PC-3 (cell line): ENCODE results near the gene ALG5. TPM values are rescaled to one million over a fixed set of nuclear protein-coding genes. Genes with fewer than 3 reads are reported as not detected.

Source experiments
- ATAC-seq: fragments of 200-7000 bp; cut with Tn5 transposase; 2 replicates; pipeline ENCODE4 v1.9.1; 2020; ENCODE audit warnings: mild to moderate bottlenecking, moderate library complexity
- BruUV-seq: library from RNA; stranded (reverse); fragments of 400-500 nt; replicated peaks from 2 replicates; lab custom pipeline; 2021; lab: Mats Ljungman, UMichigan
- CTCF ChIA-PET: fragments of 300-600 bp; sonication (Branson Sonifier 250); formaldehyde crosslinking; loops from one replicate; lab custom pipeline; 2022; ENCODE audit warnings: antibody characterized with exemption; lab: Charles Lee
- POLR2A ChIA-PET: fragments of 300-600 bp; sonication (Branson Sonifier 250); formaldehyde crosslinking; loops from one replicate; lab custom pipeline; 2022; ENCODE audit warnings: antibody characterized with exemption; ENCODE audit not compliant: unreplicated experiment; lab: Charles Lee
- DNase-seq: peaks from one replicate; pipeline ENCODE4 v3.0.0-alpha.2; 2015
- H2AFZ ChIP-seq: fragments of 300-600 bp; sonication (generic); 2 replicates; pipeline ENCODE4 v1.6.0; 2016; ENCODE audit warnings: antibody characterized with exemption, low read length
- H3F3A ChIP-seq: fragments of 300-600 bp; sonication (generic); one replicate; pipeline ENCODE4 v1.6.0; 2017; ENCODE audit warnings: antibody characterized with exemption, low read length, control low read depth, mild to moderate bottlenecking; ENCODE audit not compliant: unreplicated experiment
- H3K27ac ChIP-seq: fragments of 300-600 bp; sonication (generic); 2 replicates; pipeline ENCODE4 v1.5.1; 2016; ENCODE audit warnings: mild to moderate bottlenecking, low read length
- H3K27me3 ChIP-seq: fragments of 300-600 bp; sonication (generic); 2 replicates; pipeline ENCODE4 v1.6.1; 2016; ENCODE audit warnings: low read length, mixed read lengths
- H3K36me3 ChIP-seq: fragments of 300-600 bp; sonication (generic); 2 replicates; pipeline ENCODE4 v1.6.1; 2016; ENCODE audit warnings: low read depth, mixed run types, low read length, mixed read lengths
- H3K4me1 ChIP-seq: fragments of 300-600 bp; sonication (generic); 2 replicates; pipeline ENCODE4 v1.5.1; 2016; ENCODE audit warnings: low read length; ENCODE audit not compliant: insufficient read depth
- H3K4me2 ChIP-seq: fragments of 300-600 bp; sonication (generic); 2 replicates; pipeline ENCODE4 v1.6.0; 2016; ENCODE audit warnings: low read length
- H3K4me3 ChIP-seq: fragments of 300-600 bp; sonication (generic); 2 replicates; pipeline ENCODE4 v1.5.1; 2016; ENCODE audit warnings: mild to moderate bottlenecking, low read length, mixed read lengths
- H3K79me2 ChIP-seq: fragments of 300-600 bp; sonication (generic); 2 replicates; pipeline ENCODE4 v1.6.1; 2017; ENCODE audit warnings: low read length, mixed read lengths
- H3K9ac ChIP-seq: fragments of 300-600 bp; sonication (generic); 2 replicates; pipeline ENCODE4 v1.6.0; 2016; ENCODE audit warnings: mild to moderate bottlenecking, low read length
- H3K9me2 ChIP-seq: fragments of 300-600 bp; sonication (generic); replicated peaks from 2 replicates; pipeline ENCODE4 v1.6.1; 2016; ENCODE audit warnings: mixed run types, low read length, mixed read lengths
- H3K9me3 ChIP-seq: fragments of 300-600 bp; sonication (generic); 2 replicates; pipeline ENCODE4 v1.6.1; 2016; ENCODE audit warnings: low read length, mixed read lengths
- H4K20me1 ChIP-seq: fragments of 300-600 bp; sonication (generic); 2 replicates; pipeline ENCODE4 v1.6.1; 2016; ENCODE audit warnings: low read length, mixed read lengths
- EZH2 ChIP-seq: fragments of 300-600 bp; sonication (generic); IDR thresholded peaks from one replicate; pipeline ENCODE4 v1.6.1; 2017; ENCODE audit warnings: antibody characterized with exemption, mild to moderate bottlenecking, low read length; ENCODE audit not compliant: unreplicated experiment
- EZH2phosphoT487 ChIP-seq: fragments of 300-600 bp; sonication (generic); IDR thresholded peaks from 2 replicates; pipeline ENCODE4 v1.6.1; 2018; ENCODE audit warnings: mild to moderate bottlenecking, antibody characterized with exemption, low read length, borderline replicate concordance
- intact Hi-C: fragments of 100-400 bp; cut with micrococcal nuclease; formaldehyde crosslinking; loops from 2 replicates; pipeline ENCODE4 v1.9.0; 2023
- total RNA-seq: library from RNA; depleted of rRNA; stranded (reverse); fragments of >200 nt; gene quantifications from 2 replicates; pipeline ENCODE4 v1.2.3, GENCODE V29; 2014
- TF ChIP-seq, protein P1 (sequence below): fragments of 300-600 bp; sonication (generic); conservative IDR thresholded peaks from 2 replicates; pipeline ENCODE4 v1.5.1; 2017; ENCODE audit warnings: antibody characterized with exemption, low read depth, mild to moderate bottlenecking, low read length

ALG5 gene
- total RNA-seq, 1 experiment from 2014 or later = 19.7 TPM

DNA sequence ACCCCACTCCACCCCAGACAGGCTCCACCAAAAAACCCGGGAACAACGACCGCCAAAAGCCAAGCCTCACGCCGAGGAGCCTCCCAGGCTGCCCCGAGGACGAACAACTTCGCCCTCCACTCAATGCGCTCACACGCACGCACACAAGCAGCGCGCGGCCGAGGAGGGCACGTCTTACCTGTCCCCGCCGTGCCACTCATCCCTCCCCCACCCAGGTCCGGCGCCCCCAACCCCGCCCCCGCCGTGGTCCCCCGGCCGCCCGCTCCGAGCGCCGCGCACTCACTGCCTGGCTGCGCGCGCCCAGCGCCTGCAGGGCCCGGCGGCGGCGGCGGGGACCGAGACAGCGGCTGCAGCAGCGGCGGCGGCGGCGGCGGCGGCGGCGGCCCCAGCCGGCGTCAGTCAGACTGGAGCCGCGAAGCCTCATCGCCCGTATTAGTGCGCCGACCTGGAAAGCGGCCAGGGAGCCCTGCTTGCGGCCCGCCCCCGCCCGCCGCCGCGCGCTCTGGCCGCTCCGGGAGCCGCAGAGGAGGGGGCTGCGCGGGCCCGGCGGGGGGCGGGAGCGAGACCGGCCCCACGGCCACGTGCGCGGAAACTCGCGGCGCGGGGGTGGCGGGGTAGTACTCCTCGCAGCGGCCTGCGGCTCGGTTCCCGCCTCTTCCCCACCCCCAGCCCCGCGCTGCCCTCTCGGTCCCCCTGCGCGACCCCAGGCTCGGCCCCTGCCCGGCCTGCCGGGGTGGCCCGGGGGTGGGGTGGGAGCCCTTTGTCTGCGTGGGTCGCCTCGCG, 79.1 kb downstream of the ALG5 start, which contains the start of gene SMAD9:
Gene SMAD9, minus strand, starts transcription at position 406 of the 783 bp plus-strand sequence. CDS start 40,549 bp downstream, outside the sequence.
- H4K20me1 ChIP-seq = no peaks in the 10 kb centered on the region
- 0 out of 2 replicates have a peak within 1 kb of the TSS, but pooled peaks have one; percentile 27 for H3K9ac ChIP-seq
- no peaks in the 10 kb centered on the region for H3K36me3 ChIP-seq
- no peaks in the 10 kb centered on the region for H3K79me2 ChIP-seq
- ChIA-PET CTCF (no interaction called here), POLR2A (no interaction called here)
- TF ChIP-seq, protein P1, sequence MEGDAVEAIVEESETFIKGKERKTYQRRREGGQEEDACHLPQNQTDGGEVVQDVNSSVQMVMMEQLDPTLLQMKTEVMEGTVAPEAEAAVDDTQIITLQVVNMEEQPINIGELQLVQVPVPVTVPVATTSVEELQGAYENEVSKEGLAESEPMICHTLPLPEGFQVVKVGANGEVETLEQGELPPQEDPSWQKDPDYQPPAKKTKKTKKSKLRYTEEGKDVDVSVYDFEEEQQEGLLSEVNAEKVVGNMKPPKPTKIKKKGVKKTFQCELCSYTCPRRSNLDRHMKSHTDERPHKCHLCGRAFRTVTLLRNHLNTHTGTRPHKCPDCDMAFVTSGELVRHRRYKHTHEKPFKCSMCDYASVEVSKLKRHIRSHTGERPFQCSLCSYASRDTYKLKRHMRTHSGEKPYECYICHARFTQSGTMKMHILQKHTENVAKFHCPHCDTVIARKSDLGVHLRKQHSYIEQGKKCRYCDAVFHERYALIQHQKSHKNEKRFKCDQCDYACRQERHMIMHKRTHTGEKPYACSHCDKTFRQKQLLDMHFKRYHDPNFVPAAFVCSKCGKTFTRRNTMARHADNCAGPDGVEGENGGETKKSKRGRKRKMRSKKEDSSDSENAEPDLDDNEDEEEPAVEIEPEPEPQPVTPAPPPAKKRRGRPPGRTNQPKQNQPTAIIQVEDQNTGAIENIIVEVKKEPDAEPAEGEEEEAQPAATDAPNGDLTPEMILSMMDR = no peak
- TF ChIP-seq EZH2phosphoT487 = no peak
- no peak for TF ChIP-seq EZH2
- intact Hi-C loops = no loop called here
- H3K4me2 ChIP-seq = peak within 1 kb of the TSS; percentile 98
- H3K4me1 ChIP-seq = peaks cover 4% of the 10 kb centered on the region; the same call in 1 of the 2 replicates
- ATAC-seq (peak; percentile 77), DNase-seq (peak; percentile 48)
- peak within 1 kb of the TSS; percentile 90 for H2AFZ ChIP-seq
- no peaks in the 10 kb centered on the region for H3F3A ChIP-seq
- no peaks in the 10 kb centered on the region for H3K9me3 ChIP-seq
- H3K27ac ChIP-seq = no peak within 1 kb of the TSS
- H3K9me2 ChIP-seq = no peaks in the 10 kb centered on the region
- no TSS peak for BruUV-seq
- H3K27me3 ChIP-seq = no peaks in the 10 kb centered on the region; the same call in 1 of the 2 replicates
- H3K4me3 ChIP-seq = peak within 1 kb of the TSS; percentile 78

DNA sequence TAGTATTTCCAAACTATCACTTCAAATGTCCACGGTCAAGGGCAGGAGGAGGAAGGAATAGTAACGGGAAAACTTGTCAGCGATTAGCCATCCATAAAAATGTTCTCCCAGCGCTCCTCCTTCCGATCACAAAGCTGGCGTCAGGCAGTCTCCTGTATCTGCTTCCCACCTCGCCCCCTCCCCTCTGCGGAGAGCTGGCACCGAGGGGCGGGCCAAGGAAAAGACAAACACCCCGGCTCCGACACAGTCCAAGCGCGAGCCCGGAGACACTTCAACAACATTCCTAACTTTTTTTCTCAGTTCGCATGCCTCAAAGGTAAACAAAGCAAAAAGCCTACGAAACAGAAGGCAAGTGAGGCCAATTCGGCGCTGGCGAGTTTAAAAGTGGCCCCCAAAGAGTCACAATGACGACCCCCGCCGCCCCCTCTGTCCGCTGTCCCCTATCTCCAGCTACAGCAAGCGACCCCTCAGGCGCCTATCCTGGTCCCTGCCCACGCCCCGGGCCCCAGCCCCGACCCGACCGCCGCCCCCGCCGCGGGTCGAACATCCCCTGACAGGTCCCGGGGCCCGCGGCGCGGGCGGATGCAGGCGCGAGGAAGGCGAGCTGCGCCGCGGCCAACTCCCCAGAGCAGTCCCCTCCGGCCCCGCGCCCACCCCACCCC, 79.8 kb downstream of the ALG5 start:
- TF ChIP-seq, protein P1 = no peak
- TF ChIP-seq EZH2phosphoT487 = no peak
- no peak for TF ChIP-seq EZH2
- Histone ChIP-seq H3K4me1 (peaks cover 4% of the 10 kb centered on the region; the same call in 1 of the 2 replicates), H3K9me3 (no peaks in the 10 kb centered on the region), H3F3A (no peaks in the 10 kb centered on the region), H3K36me3 (no peaks in the 10 kb centered on the region), H3K9ac (0 out of 2 replicates have a peak overlapping the region, but pooled peaks have one; percentile 27), H3K27me3 (no peaks in the 10 kb centered on the region; the same call in 1 of the 2 replicates), H3K9me2 (no peaks in the 10 kb centered on the region), H3K79me2 (no peaks in the 10 kb centered on the region), H2AFZ (peak overlapping the region; percentile 90), H4K20me1 (no peaks in the 10 kb centered on the region), H3K27ac (no peak overlapping the region), H3K4me2 (peak overlapping the region; percentile 98), H3K4me3 (peak overlapping the region; percentile 78)
- ChIA-PET POLR2A (no interaction called here), CTCF (no interaction called here)
- ATAC-seq (peak; percentile 37), DNase-seq (peak; percentile 8)
- BruUV-seq = no TSS peak
- intact Hi-C loops = no loop called here
